Osteocyte (in vitro differentiated cells): ENCODE results near the gene POR. TPM values are rescaled to one million over a fixed set of nuclear protein-coding genes. Genes with fewer than 3 reads are reported as not detected.

Source experiments
- DNase-seq: peaks from one replicate; pipeline ENCODE4 v3.0.0; 2021; ENCODE audit warnings: mixed read lengths; ENCODE audit not compliant: unreplicated experiment; ENCODE audit errors: extremely low spot score
- H3K27ac Mint-ChIP-seq: one replicate; pipeline ENCODE4 v1.8.0; 2021; ENCODE audit warnings: mild to moderate bottlenecking, mixed read lengths; ENCODE audit not compliant: unreplicated experiment
- H3K27me3 Mint-ChIP-seq: one replicate; pipeline ENCODE4 v1.8.0; 2021; ENCODE audit warnings: mixed read lengths; ENCODE audit not compliant: unreplicated experiment
- H3K36me3 Mint-ChIP-seq: one replicate; pipeline ENCODE4 v1.8.0; 2021; ENCODE audit warnings: mixed read lengths; ENCODE audit not compliant: unreplicated experiment
- H3K4me1 Mint-ChIP-seq: one replicate; pipeline ENCODE4 v1.8.0; 2021; ENCODE audit warnings: mixed read lengths; ENCODE audit not compliant: unreplicated experiment
- H3K4me3 Mint-ChIP-seq: one replicate; pipeline ENCODE4 v1.8.0; 2021; ENCODE audit warnings: mild to moderate bottlenecking, moderate library complexity, mixed read lengths; ENCODE audit not compliant: unreplicated experiment
- H3K9me3 Mint-ChIP-seq: one replicate; pipeline ENCODE4 v1.8.0; 2021; ENCODE audit warnings: mixed read lengths; ENCODE audit not compliant: unreplicated experiment
- CTCF ChIP-seq: fragments of 200-600 bp; sonication (generic); IDR thresholded peaks from 2 replicates; pipeline ENCODE4 v1.5.0; 2021; ENCODE audit warnings: antibody characterized with exemption, mild to moderate bottlenecking, moderate library complexity
- total RNA-seq: library from RNA; stranded (reverse); gene quantifications from 2 replicates; pipeline ENCODE4 v1.2.1, GENCODE V29; 2021

POR gene
- total RNA-seq, 1 donor from 2014 or later, result 62.1 TPM

DNA sequence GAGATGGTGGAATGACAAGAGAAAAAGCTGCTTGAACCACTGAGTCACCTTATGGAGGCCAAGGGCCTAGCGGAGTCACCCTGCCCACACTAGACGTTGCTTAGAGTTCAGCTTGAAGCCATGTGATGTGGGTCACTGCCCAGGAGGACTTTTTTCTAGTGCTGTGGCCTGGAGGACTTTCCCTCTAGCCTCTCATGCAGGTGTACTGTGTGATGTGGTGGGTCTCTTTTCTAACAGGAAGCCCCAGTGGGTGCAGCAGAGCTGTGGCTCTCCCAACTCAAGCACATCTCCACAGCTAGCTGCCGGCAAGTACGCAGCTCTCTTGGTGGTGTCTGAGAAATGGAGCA, 13.6 kb downstream of the POR start:
- Mint-ChIP-seq H3K36me3 (peaks cover 6% of the 10 kb centered on the region), H3K27me3 (no peaks in the 10 kb centered on the region), H3K27ac (no peak overlapping the region), H3K4me3 (no peak overlapping the region), H3K4me1 (peaks cover 4% of the 10 kb centered on the region), H3K9me3 (no peaks in the 10 kb centered on the region)
- no peak for TF ChIP-seq CTCF
- no peak for DNase-seq

DNA sequence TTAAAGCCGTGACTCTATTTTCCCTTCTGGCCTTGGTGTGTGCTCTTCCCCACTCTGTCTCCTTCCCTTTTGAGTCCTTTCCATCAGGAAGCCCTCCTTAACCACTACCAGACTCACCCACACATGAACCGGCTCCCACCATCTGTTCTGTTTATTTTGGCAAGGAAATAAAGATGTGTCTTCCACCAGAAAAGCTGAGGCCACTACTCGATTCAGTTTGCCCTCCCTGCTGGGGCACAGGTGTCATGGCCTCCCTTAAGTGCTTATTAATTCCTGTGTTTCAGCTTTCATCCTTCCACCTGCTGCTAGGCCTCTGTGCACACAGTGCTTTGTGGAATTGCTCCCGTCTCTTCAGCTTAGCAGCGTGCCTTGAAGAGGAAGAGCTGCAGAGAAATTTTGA, 16.7 kb downstream of the POR start:
- H3K4me1 Mint-ChIP-seq, result peaks cover 14% of the 10 kb centered on the region
- H3K9me3 Mint-ChIP-seq, result peaks cover 11% of the 10 kb centered on the region
- H3K4me3 Mint-ChIP-seq, result no peak overlapping the region
- H3K27me3 Mint-ChIP-seq, result no peaks in the 10 kb centered on the region
- H3K36me3 Mint-ChIP-seq, result peaks cover 10% of the 10 kb centered on the region
- H3K27ac Mint-ChIP-seq, result no peak overlapping the region
- no peak for DNase-seq
- TF ChIP-seq CTCF, result no peak

- DNase-seq, result peak; percentile 85
- Mint-ChIP-seq H3K9me3 (peaks cover 11% of the 10 kb centered on the region), H3K27me3 (no peaks in the 10 kb centered on the region), H3K4me3 (no peak overlapping the region), H3K27ac (peak overlapping the region; percentile 76), H3K36me3 (peaks cover 10% of the 10 kb centered on the region), H3K4me1 (peaks cover 23% of the 10 kb centered on the region)
- TF ChIP-seq CTCF, result no peak
These were observed 23.2 kb downstream of the POR start for GRCh38 chr7:75937958-75938786.

- no peak for TF ChIP-seq CTCF
- no peak for DNase-seq
- peaks cover 7% of the 10 kb centered on the region for H3K36me3 Mint-ChIP-seq
- H3K27me3 Mint-ChIP-seq, result no peaks in the 10 kb centered on the region
- H3K9me3 Mint-ChIP-seq, result peaks cover 8% of the 10 kb centered on the region
- peaks cover 20% of the 10 kb centered on the region for H3K4me1 Mint-ChIP-seq
- peak overlapping the region; percentile 58 for H3K27ac Mint-ChIP-seq
- H3K4me3 Mint-ChIP-seq, result no peak overlapping the region
These were observed 24.0 kb downstream of the POR start for GRCh38 chr7:75938921-75939320.

DNA sequence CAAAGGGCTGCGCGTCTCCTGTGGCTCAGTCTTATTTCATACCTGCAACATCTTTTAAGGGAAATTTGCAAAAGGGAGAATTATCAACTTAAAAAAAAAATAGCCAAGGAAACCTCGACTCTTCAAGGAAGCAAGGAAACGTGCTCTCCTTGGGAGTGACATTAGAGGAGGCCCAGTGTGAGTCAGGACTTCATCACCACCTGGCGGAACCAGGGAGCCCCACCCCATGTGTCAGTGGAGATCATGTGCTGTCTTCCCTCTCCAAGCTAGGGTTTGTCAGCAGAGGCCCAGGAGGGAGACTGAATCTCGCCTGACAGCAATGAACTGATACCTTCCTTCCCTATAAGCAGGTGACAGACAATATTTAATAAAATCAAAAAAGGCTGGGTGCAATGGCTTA, 28.9 kb downstream of the POR start:
- Mint-ChIP-seq H3K36me3 (peaks cover 5% of the 10 kb centered on the region), H3K27ac (no peak overlapping the region), H3K4me3 (no peak overlapping the region), H3K9me3 (peaks cover 4% of the 10 kb centered on the region), H3K27me3 (no peaks in the 10 kb centered on the region), H3K4me1 (peaks cover 1% of the 10 kb centered on the region)
- TF ChIP-seq CTCF, result no peak
- DNase-seq, result no peak
